GM21381 (cell line): ENCODE results near the gene INSRR.

ENCODE experiments used
- ATAC-seq: cut with Tn5 transposase; IDR thresholded peaks from one replicate; pipeline ENCODE4 v1.9.1; 2021; ENCODE audit warnings: mild to moderate bottlenecking, moderate library complexity; ENCODE audit not compliant: unreplicated experiment

Gene INSRR

GRCh38 chr1:156876281-156876680 lies 17.4 kb upstream of the INSRR start:
- no peak for ATAC-seq

DNA sequence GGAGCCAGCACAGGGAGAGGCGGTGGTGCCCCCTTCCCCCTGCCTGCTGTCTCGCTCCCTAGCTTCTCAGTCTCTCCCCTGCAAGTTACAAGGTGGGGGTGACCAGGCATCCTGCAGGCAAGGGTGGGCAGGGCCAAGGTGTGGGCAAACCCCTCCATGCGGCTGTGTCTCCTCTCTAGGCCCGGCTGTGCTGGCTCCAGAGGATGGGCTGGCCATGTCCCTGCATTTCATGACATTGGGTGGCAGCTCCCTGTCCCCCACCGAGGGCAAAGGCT lies 16.4 kb upstream of the INSRR start:
- no peak for ATAC-seq

DNA sequence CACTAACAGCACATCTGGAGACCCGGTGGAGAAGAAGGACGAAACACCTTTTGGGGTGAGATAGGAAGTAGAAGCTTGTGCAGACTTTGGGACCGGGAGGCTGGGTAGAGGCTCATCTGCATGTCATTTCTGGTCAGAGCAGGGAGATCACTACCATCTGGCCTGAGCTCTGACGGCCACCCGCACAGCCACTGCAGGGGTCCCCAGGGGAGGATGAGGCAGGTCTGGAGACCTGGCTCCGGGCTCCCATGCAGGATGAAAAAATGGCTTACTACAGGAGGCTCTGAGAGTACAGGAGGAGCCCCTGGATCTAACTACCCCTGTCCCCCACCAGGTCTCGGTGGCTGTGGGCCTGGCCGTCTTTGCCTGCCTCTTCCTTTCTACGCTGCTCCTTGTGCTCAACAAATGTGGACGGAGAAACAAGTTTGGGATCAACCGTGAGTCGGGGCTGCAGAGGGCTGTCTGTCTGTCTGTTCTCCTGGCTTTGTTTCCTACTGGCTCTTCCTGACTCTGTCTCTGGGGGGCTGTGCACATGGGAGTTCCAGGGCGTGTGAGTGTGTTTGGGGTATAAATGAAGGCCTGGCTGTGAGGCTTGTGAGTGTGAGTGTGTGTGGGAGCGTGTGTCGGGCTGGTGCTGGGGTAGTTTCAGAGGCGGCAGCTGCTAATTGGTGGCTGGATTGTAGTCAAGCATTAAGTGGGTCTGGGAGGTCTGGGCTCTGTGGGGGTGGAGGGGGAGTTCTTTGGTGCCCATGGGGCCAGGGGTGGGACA lies 15.8 kb upstream of the INSRR start:
- no peak for ATAC-seq

GRCh38 chr1:156874142-156874541 lies 15.2 kb upstream of the INSRR start:
- no peak for ATAC-seq

DNA sequence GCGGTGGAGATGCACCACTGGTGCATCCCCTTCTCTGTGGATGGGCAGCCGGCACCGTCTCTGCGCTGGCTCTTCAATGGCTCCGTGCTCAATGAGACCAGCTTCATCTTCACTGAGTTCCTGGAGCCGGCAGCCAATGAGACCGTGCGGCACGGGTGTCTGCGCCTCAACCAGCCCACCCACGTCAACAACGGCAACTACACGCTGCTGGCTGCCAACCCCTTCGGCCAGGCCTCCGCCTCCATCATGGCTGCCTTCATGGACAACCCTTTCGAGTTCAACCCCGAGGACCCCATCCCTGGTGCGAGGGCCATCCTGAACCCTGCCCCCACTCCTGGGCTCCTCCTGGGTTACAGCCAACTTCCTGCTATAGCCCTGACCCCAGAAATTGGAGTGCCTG lies 14.7 kb upstream of the INSRR start:
- no peak for ATAC-seq

GRCh38 chr1:156869455-156869854 lies 10.5 kb upstream of the INSRR start:
- no peak for ATAC-seq

DNA sequence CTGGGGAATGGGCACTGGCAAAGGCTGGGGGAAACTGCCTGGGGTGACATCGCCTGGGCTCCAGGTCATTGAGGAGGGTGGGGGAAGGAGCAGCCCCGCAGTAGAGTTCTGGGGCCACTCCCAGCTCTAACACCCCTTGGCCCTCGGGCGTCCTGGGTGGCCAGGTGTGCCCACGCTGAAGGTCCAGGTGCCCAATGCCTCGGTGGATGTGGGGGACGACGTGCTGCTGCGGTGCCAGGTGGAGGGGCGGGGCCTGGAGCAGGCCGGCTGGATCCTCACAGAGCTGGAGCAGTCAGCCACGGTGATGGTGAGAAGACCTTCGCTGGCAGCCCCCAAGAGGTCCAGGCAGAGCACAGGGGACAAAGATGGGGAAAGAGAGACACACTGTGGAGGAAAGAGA lies 9.4 kb upstream of the INSRR start:
- ATAC-seq: no peak

DNA sequence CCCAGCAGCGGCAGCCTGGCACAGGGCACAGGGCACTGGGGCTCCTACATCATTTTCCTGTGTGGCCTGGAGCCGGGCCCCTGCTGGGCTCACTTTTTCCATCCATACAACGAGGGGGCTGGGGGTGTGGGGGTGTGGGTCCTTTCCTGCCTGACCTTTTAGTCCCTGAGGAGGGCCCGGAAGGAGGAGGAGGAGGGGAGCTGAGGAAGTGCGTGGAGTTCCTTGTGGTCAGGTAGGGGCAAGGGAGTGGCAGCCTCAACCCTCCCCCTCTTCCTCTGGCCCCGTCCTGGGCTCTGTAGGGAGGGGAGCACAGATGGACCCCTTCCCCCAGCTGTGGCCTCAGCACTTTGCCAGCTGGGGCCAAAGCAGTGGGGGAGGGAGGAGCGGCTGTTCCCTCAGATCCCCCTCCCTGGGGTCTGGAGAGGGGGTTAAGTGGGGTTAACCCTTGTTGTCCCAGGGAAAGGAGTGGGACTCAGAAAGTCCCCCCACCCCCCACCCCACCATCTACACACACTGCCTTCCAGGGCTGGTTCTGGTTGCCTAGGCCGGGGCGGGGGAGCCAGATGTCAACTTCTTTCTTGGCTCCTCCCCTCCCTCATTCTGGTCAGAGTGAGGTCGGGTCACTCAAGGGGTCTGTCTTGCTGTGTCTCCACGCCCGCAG lies 7.5 kb upstream of the INSRR start:
- no peak for ATAC-seq

- ATAC-seq: no peak
Observed at GRCh38 chr1:156865865-156866248, 6.9 kb upstream of the INSRR start.

DNA sequence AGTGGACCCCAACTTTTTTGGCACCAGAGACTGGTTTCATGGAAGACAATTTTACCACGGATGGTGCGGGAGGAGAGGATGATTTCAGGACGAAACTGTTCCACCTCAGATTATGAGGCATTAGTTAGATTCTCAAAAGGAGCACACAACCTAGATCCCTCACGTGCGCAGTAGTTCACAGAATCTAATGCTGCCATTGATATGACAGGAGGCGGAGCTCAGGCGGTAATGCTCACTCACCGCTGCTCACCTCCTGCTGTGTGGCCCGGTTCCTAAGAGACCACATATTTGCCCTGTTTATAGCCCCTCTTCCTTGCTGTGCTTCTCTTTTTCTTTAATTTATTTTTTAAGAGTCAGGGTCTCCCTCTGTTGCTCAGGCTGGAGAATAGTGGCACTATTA lies 6.3 kb upstream of the INSRR start:
- no peak for ATAC-seq

- ATAC-seq: no peak
Observed at GRCh38 chr1:156864796-156865195, 5.9 kb upstream of the INSRR start.

DNA sequence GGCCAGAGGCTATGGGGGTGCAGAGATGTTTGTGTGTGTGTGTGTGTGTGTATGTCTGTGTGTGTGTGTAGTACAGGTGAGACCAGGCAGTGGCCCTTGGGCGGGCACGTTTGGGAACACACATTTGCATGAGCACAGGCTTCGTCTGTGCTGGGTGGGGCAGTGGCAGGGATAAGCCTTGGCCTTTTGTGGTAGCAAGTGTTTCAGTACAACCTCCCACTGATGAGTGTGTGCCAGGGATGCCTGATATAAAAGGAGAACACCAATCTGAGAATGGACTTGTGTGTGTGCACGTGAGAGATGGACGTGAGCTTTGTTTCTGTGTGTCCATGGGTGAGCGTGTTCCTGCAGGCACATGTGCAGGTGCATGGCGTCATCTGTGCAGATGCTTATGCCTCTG lies 4.7 kb upstream of the INSRR start:
- ATAC-seq: no peak

- ATAC-seq: no peak
Observed at GRCh38 chr1:156862997-156863599, 4.2 kb upstream of the INSRR start.

DNA sequence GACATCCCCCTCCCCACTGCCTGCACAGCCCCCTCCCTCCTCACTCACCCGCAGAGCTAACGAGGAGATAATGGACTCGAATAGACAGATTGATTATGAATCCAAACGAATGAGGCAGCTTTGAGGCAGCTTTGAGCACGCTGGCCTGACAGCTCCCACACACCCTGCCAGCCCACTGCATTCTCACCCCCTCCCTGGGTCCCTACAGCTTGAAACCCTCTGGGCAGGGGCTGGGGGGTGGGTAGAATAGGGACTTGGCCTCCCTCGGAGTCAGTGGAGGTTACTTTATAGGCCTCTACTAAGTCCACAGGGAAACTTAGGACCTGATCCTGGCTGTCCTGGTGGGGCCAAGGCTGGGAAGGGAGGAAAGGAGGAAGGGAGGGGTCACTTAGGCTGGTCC lies 3.7 kb upstream of the INSRR start:
- no peak for ATAC-seq

DNA sequence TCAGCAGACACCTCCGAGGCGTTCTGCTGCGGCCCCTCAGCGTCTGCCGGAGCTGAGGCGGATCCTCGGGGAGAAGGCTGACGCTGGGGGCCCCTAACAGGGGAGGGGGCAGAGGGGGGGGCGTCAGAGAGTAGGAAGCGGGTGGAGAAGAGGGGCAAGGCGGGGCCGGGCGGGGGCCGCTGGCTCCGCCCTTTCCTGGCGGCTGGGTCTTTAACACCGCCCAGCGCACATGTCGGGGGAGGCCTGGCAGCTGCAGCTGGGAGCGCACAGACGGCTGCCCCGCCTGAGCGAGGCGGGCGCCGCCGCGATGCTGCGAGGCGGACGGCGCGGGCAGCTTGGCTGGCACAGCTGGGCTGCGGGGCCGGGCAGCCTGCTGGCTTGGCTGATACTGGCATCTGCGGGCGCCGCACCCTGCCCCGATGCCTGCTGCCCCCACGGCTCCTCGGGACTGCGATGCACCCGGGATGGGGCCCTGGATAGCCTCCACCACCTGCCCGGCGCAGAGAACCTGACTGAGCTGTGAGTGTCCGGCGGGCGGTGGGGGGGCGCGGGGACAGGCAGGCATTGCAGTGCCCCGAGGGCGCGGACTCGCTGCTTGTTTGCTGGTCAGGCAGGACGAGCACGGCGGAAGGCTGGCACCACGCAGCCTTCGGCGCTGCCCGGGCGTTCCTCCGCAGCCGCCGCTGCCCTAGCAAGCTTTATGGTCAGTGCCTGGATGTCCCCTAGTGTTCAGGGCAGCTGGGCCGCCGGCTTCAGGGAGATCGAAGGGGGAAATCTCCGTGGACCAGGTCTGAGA lies 1.9 kb upstream of the INSRR start, which contains the start of gene NTRK1:
TSS of gene NTRK1 (plus strand) at position 238 of the 796 bp plus-strand sequence. CDS start at position 308, 70 bp downstream.
- no peak for ATAC-seq

GRCh38 chr1:156860113-156860627 lies 1.3 kb upstream of the INSRR start:
- ATAC-seq: no peak

DNA sequence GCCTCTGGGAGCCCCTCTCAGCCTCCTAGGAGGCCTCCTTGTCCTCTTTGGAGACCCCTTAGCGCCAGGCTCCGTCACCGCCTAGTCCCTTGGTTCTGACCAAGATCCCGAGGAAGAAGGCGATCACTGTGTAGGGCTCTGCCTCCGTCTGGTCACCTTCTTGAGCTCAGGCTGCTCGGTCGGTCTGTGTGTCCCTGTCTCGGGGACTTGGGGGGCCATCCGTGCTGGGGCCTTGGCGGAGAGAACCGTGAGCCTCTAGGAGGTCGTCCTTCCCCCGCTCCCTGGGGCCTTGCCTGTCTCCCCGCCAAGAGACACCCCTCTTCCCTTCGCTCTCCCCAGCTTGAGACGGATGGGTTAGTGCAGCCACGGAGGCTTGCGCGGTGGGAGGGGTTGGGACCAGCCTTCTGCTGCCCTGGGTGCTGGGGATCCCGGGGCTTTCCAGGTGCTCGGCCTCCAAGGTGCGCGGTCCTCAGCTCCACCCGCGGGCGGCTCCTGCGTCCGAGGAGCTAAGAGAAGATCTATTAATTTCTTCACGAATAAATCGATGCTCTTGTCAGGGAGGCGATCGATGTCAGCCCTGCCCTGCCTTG lies 701 bp upstream of the INSRR start:
- no peak for ATAC-seq

- ATAC-seq: no peak
Observed at GRCh38 chr1:156858555-156858956, 361 bp downstream of the INSRR start.

- no peak for ATAC-seq
Observed at GRCh38 chr1:156857532-156857931, 1.4 kb downstream of the INSRR start.

GRCh38 chr1:156856282-156856785 lies 2.6 kb downstream of the INSRR start:
- no peak for ATAC-seq

- no peak for ATAC-seq
Observed at GRCh38 chr1:156854634-156855033, 4.3 kb downstream of the INSRR start.
